Epithelial cell of esophagus (primary cell): Measurements from ENCODE around the gene PLAAT5.

ENCODE experiments used
- DNase-seq: peaks from one replicate; pipeline ENCODE4 v3.0.0; 2010; ENCODE audit warnings: low read depth
- H3K4me3 ChIP-seq: 2 replicates; pipeline ENCODE4 v1.5.1; 2011; ENCODE audit warnings: mild to moderate bottlenecking, low read length, control low read depth
- TF ChIP-seq, protein P1 (sequence below): IDR thresholded peaks from 2 replicates; pipeline ENCODE4 v1.5.1; 2011; ENCODE audit warnings: low read depth, mild to moderate bottlenecking, low read length, control low read depth, inconsistent platforms; ENCODE audit not compliant: insufficient read depth; ENCODE audit errors: missing control alignments

The PLAAT5 gene

GRCh38 chr11:63417174-63417852, 73.7 kb downstream of the PLAAT5 start:
- no peak for DNase-seq
- H3K4me3 ChIP-seq: no peak overlapping the region
- TF ChIP-seq, protein P1, sequence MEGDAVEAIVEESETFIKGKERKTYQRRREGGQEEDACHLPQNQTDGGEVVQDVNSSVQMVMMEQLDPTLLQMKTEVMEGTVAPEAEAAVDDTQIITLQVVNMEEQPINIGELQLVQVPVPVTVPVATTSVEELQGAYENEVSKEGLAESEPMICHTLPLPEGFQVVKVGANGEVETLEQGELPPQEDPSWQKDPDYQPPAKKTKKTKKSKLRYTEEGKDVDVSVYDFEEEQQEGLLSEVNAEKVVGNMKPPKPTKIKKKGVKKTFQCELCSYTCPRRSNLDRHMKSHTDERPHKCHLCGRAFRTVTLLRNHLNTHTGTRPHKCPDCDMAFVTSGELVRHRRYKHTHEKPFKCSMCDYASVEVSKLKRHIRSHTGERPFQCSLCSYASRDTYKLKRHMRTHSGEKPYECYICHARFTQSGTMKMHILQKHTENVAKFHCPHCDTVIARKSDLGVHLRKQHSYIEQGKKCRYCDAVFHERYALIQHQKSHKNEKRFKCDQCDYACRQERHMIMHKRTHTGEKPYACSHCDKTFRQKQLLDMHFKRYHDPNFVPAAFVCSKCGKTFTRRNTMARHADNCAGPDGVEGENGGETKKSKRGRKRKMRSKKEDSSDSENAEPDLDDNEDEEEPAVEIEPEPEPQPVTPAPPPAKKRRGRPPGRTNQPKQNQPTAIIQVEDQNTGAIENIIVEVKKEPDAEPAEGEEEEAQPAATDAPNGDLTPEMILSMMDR: no peak
